Endothelial cell of umbilical vein (primary cell): ENCODE results near the gene SLCO2A1.

ENCODE experiments used
- EZH2 ChIP-seq: IDR thresholded peaks from 2 replicates; pipeline ENCODE4 v1.6.1; 2012; ENCODE audit warnings: borderline replicate concordance, low read depth, mild to moderate bottlenecking, moderate library complexity, low read length, inconsistent platforms; ENCODE audit not compliant: severe bottlenecking
- MYC ChIP-seq: IDR thresholded peaks from one replicate; pipeline ENCODE4 v1.6.1; 2011; ENCODE audit warnings: mild to moderate bottlenecking, low read depth, low read length
- POLR2A ChIP-seq: IDR thresholded peaks from 2 replicates; pipeline ENCODE4 v1.6.1; 2012; ENCODE audit warnings: low read depth, mild to moderate bottlenecking, control low read depth, low read length
- POLR2AphosphoS5 ChIP-seq: IDR thresholded peaks from 2 replicates; pipeline ENCODE4 v1.6.1; 2012; ENCODE audit warnings: low read depth, mild to moderate bottlenecking, control low read depth, low read length, moderate library complexity; ENCODE audit not compliant: insufficient read depth
- TF ChIP-seq, protein P1 (sequence below), 2 donors: IDR thresholded peaks; 1 replicate in 1 of 2; 2 replicates in 1 of 2; pipeline ENCODE4 v1.5.1; 2011; ENCODE audit warnings: low read length in 2 of 2, mild to moderate bottlenecking in 2 of 2, moderate library complexity in 2 of 2, control low read depth in 1 of 2, inconsistent platforms in 1 of 2, low read depth in 1 of 2; ENCODE audit not compliant: insufficient read depth in 1 of 2; ENCODE audit errors: extremely low read depth in 1 of 2
- TF ChIP-seq, protein P2 (sequence below): IDR thresholded peaks from 2 replicates; pipeline ENCODE4 v1.6.1; 2011; ENCODE audit not compliant: insufficient read depth, insufficient read length

DNA sequence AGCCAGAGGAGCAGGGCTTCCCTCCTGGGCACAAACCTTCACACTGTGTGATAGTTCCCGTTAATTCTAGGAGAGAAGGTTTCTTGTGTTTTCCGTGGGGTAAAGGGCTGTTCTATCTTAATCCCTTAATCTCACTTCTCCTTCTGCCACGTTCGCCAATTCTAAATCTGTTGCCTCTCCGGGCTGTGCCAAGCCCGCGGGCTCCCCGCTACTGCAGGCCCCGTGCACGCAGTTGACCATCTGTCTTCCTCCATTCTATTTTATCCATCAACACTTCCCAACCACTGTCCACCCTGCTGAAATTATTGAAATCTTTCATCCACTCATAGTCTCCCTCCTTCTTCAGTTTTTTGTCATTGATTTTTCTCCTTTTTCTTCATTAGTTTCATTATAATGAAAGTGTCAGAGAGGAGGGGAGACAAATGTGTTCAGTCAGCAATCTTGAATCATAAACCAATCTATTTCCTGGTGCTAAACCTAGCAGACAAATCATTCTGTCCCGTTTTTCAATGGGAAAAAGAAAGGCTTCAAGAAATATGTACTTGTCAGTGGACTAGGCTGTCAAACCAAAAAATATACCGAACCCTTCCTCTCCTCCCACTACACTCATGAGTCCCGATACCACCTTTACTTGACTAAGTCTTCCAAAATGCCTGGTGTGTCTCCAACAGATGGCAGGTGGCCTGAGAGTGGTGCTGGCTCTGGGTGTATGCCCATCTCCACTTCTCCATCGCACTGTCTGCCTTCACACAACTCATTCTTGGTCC, 39.6 kb downstream of the SLCO2A1 start:
- TF ChIP-seq MYC: no peak
- TF ChIP-seq EZH2: no peak
- TF ChIP-seq, protein P1, sequence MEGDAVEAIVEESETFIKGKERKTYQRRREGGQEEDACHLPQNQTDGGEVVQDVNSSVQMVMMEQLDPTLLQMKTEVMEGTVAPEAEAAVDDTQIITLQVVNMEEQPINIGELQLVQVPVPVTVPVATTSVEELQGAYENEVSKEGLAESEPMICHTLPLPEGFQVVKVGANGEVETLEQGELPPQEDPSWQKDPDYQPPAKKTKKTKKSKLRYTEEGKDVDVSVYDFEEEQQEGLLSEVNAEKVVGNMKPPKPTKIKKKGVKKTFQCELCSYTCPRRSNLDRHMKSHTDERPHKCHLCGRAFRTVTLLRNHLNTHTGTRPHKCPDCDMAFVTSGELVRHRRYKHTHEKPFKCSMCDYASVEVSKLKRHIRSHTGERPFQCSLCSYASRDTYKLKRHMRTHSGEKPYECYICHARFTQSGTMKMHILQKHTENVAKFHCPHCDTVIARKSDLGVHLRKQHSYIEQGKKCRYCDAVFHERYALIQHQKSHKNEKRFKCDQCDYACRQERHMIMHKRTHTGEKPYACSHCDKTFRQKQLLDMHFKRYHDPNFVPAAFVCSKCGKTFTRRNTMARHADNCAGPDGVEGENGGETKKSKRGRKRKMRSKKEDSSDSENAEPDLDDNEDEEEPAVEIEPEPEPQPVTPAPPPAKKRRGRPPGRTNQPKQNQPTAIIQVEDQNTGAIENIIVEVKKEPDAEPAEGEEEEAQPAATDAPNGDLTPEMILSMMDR (IDR thresholded peaks at IDR 0.05; ENCODE audit: extremely low read depth in 1 of 2, insufficient read depth in 1 of 2, low read depth in 1 of 2, low read length in 2 of 2): no peak
- no peak for TF ChIP-seq POLR2A
- TF ChIP-seq POLR2AphosphoS5: no peak
- TF ChIP-seq, protein P2, sequence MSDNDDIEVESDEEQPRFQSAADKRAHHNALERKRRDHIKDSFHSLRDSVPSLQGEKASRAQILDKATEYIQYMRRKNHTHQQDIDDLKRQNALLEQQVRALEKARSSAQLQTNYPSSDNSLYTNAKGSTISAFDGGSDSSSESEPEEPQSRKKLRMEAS: no peak
